Measurements from ENCODE around the gene CDK19. TPM values are rescaled to one million over a fixed set of nuclear protein-coding genes. Genes with fewer than 3 reads are reported as not detected.
"Not testable (repeated sequence)": the region's sequence is repeated elsewhere in the genome, so short reads cannot be mapped to it uniquely, and the experiment has no call there.

CDK19 gene
- total and polyA plus RNA-seq, 5 donors from 2014 or later = 1.4 to 16.5 (median 1.6) TPM

DNA sequence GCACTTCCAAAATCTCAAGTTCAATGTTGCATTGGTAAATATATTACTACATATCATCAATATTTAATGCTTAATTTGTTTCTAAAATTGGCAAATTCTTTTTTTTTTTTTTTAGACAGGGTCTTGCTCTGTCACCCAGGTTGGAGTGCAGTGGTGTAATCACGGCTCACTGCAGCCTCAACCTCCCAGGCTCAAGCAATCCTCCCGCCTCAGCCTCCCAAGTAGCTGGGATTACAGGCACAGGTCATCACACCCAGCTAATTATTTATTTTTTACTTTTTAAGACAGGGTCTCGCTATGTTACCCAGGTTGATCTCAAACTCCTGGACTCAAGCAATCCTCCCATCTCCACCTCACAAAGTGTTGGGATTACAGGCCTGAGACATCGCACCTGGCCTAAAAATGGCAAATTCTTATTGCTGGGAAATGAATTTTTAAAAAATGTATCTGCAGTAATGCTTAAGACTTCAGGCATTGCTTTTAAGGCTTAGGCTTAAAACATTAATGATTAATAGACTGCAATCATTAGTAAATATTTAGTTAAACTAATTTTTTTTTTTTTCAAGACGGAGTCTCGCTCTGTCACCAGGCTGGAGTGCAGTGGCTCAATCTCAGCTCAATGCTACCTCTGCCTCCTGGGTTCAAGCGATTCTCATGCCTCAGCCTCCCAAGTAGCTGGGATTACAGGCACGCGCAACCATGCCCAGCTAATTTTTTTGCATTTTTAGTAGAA lies 61.2 kb downstream of the CDK19 start:
- not testable (repeated sequence) for H3K27me3 Mint-ChIP-seq; H3K4me1 ChIP-seq (ENCODE audit: control insufficient read depth, insufficient read depth, low read length, poor library complexity, severe bottlenecking); H3K4me3 Mint-ChIP-seq; H3K27ac Mint-ChIP-seq; H3K36me3 ChIP-seq (ENCODE audit: control insufficient read depth, insufficient read depth, low read length); H3K9me3 ChIP-seq (ENCODE audit: control insufficient read depth in 2 of 2, low read length in 2 of 2); ATAC-seq (ENCODE audit: low read depth in 2 of 2); H3K27me3 ChIP-seq (ENCODE audit: control insufficient read depth, insufficient read depth, low read length); H3K4me3 ChIP-seq (ENCODE audit: low read depth, low read length); H3K9me3 Mint-ChIP-seq; H3K27ac ChIP-seq (ENCODE audit: insufficient read depth, low read length, poor library complexity, severe bottlenecking); DNase-seq
- Mint-ChIP-seq H3K36me3 (peaks cover 18% of the 10 kb centered on the region), H3K4me1 (peaks cover 6 to 18% (median 10%) of the 10 kb centered on the region in 4 donors)

DNA sequence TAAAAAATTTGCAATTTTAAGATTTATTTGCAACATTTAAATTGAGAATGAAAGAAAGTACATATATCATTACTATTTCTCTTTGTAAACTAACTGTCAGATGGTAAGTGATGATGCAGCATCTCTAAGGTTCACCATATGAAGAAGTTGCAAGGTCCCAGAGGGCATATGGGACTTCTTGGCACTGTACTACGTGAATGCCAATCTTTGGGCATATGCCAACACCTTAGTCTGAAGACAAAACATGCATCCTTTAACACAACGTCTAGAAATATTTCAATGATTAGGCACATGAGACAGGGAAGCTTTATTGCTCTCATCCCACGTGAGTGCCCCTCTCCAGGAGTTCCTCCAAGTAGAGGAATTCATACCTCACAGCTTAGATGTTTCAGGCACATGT lies 66.8 kb downstream of the CDK19 start:
- Mint-ChIP-seq H3K4me3 (no peak overlapping the region), H3K9me3 (no peaks in the 10 kb centered on the region), H3K27me3 (no peaks in the 10 kb centered on the region), H3K36me3 (peaks cover 10% of the 10 kb centered on the region), H3K4me1 (peaks cover 0 to 19% (median 3%) of the 10 kb centered on the region in 4 donors), H3K27ac (no peak overlapping the region)
- H3K36me3 ChIP-seq (ENCODE audit: control insufficient read depth, insufficient read depth, low read length) = peaks cover 6% of the 10 kb centered on the region
- H3K4me3 ChIP-seq (ENCODE audit: low read depth, low read length) = no peak overlapping the region
- ATAC-seq (ENCODE audit: low read depth in 2 of 2) (no peak), DNase-seq (no peak)
- H3K9me3 ChIP-seq (ENCODE audit: control insufficient read depth in 2 of 2, low read length in 2 of 2) = peaks cover 0 to 2% of the 10 kb centered on the region in 2 experiments
- no peaks in the 10 kb centered on the region for H3K4me1 ChIP-seq (ENCODE audit: control insufficient read depth, insufficient read depth, low read length, poor library complexity, severe bottlenecking)
- H3K27ac ChIP-seq (ENCODE audit: insufficient read depth, low read length, poor library complexity, severe bottlenecking) = no peak overlapping the region
- no peaks in the 10 kb centered on the region for H3K27me3 ChIP-seq (ENCODE audit: control insufficient read depth, insufficient read depth, low read length)

DNA sequence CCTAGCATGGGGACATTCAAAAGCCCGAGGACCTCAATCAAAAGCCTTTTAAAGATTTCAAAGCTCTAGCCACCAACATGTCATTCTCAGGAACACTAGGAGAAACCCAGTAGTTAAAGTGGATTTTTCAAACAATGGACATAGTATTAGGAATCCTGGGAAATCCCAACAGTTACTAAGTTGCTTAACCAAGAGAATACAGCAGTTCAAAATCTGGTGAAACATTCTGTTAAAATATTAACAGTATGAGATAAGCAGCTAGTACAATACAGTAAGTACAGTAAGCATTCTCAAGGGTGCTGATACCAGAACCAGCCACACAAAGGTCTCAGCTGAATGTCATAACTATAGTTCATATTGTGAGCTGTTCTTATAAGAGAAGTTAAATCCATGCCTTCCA lies 68.6 kb downstream of the CDK19 start:
- Mint-ChIP-seq H3K36me3 (peaks cover 18% of the 10 kb centered on the region), H3K4me3 (no peak overlapping the region)

DNA sequence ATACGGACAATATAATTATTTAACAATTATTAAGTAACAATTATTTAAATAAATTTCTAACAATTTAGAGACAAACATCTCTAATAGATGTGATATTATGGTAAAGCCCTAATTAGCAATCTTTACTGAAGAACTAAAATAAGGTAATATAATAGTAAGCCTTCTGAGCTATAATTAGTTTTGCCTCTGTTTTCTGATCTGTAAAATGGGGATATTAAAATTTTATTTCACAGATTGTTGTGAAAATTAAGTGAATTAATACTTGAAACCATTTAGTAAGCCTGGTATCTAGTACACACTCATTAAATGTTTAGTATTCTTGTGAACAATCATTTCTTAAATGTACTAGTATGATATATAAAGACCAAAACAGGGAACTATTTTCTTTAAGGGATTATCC lies 70.3 kb downstream of the CDK19 start:
- H3K9me3 Mint-ChIP-seq = peaks cover 6 to 25% (median 14%) of the 10 kb centered on the region in 7 donors
- Histone ChIP-seq H3K4me3 (ENCODE audit: low read depth, low read length) (no peak overlapping the region), H3K27me3 (ENCODE audit: control insufficient read depth, insufficient read depth, low read length) (no peaks in the 10 kb centered on the region), H3K27ac (ENCODE audit: insufficient read depth, low read length, poor library complexity, severe bottlenecking) (no peak overlapping the region), H3K36me3 (ENCODE audit: control insufficient read depth, insufficient read depth, low read length) (peaks cover 28% of the 10 kb centered on the region), H3K9me3 (ENCODE audit: control insufficient read depth in 2 of 2, low read length in 2 of 2) (peaks cover 16 to 31% of the 10 kb centered on the region in 2 experiments), H3K4me1 (ENCODE audit: control insufficient read depth, insufficient read depth, low read length, poor library complexity, severe bottlenecking) (no peaks in the 10 kb centered on the region)
- no peak for ATAC-seq (ENCODE audit: low read depth in 2 of 2)
- no peak overlapping the region for H3K4me3 Mint-ChIP-seq
- H3K36me3 Mint-ChIP-seq = peaks cover 25% of the 10 kb centered on the region
- no peak for DNase-seq
- H3K4me1 Mint-ChIP-seq = peaks cover 0 to 13% (median 3%) of the 10 kb centered on the region in 4 donors
- H3K27me3 Mint-ChIP-seq = no peaks in the 10 kb centered on the region
- H3K27ac Mint-ChIP-seq = no peak overlapping the region

More for the DNA sequence above, 68.6 kb downstream of the CDK19 start:
- Histone ChIP-seq H3K27me3 (ENCODE audit: control insufficient read depth, insufficient read depth, low read length) (no peaks in the 10 kb centered on the region), H3K27ac (ENCODE audit: insufficient read depth, low read length, poor library complexity, severe bottlenecking) (no peak overlapping the region), H3K4me1 (ENCODE audit: control insufficient read depth, insufficient read depth, low read length, poor library complexity, severe bottlenecking) (no peaks in the 10 kb centered on the region), H3K9me3 (ENCODE audit: control insufficient read depth in 2 of 2, low read length in 2 of 2) (peaks cover 7 to 20% of the 10 kb centered on the region in 2 experiments), H3K4me3 (ENCODE audit: low read depth, low read length) (no peak overlapping the region), H3K36me3 (ENCODE audit: control insufficient read depth, insufficient read depth, low read length) (peaks cover 20% of the 10 kb centered on the region)
- H3K4me1 Mint-ChIP-seq = peaks cover 0 to 14% (median 3%) of the 10 kb centered on the region in 4 donors
- no peaks in the 10 kb centered on the region for H3K27me3 Mint-ChIP-seq
- peak overlapping the region in 1 of 3 donors; percentile 11 for H3K27ac Mint-ChIP-seq
- no peak for DNase-seq
- peaks cover 0 to 16% (median 7%) of the 10 kb centered on the region in 7 donors for H3K9me3 Mint-ChIP-seq
- no peak for ATAC-seq (ENCODE audit: low read depth in 2 of 2)

DNA sequence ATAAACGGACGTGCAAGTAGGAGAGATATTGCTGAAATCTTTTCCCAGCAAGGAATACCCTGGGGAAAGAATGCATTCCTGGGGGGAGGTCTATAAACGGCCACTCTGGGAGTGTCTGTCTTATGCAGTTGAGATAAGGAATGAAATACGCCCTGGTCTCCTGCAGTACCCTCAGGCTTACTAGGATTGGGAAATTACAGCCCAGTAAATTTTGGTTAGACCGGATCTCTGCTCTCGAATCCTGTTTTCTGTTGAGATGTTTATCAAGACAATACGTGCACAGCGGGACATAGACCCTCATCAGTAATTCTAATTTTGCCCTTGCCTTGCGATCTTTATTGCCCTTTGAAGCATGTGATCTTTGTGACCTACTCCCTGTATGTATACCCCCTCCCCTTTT lies 72.7 kb downstream of the CDK19 start:
- not testable (repeated sequence) for ATAC-seq (ENCODE audit: low read depth in 2 of 2); H3K4me3 Mint-ChIP-seq; H3K27me3 ChIP-seq (ENCODE audit: control insufficient read depth, insufficient read depth, low read length); H3K27ac Mint-ChIP-seq; DNase-seq; H3K4me1 ChIP-seq (ENCODE audit: control insufficient read depth, insufficient read depth, low read length, poor library complexity, severe bottlenecking); H3K27ac ChIP-seq (ENCODE audit: insufficient read depth, low read length, poor library complexity, severe bottlenecking); H3K4me3 ChIP-seq (ENCODE audit: low read depth, low read length); H3K27me3 Mint-ChIP-seq
- peaks cover 0 to 12% (median 3%) of the 10 kb centered on the region in 4 donors for H3K4me1 Mint-ChIP-seq
- Histone ChIP-seq H3K9me3 (ENCODE audit: control insufficient read depth in 2 of 2, low read length in 2 of 2) (peaks cover 16 to 31% of the 10 kb centered on the region in 2 experiments), H3K36me3 (ENCODE audit: control insufficient read depth, insufficient read depth, low read length) (peaks cover 28% of the 10 kb centered on the region)
- H3K36me3 Mint-ChIP-seq = peaks cover 31% of the 10 kb centered on the region
- H3K9me3 Mint-ChIP-seq = peaks cover 6 to 25% (median 14%) of the 10 kb centered on the region in 7 donors

DNA sequence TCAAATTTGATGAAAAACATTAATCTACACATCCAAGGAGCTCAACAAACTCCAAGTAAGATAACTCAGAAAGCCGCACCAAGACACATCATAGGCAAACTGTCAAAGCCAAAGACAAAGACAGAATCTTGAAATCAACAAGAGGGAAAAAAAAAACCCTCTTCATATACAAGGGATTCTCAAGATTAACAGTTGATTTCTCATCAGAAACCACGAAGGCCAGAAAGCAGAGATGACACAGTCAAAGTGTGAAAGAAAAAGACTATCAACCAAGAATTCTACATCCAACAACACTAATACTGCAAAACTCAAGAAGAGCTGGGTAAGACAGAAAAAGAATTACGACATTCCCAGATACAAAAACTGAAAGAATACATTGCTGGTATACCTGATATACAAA lies 73.8 kb downstream of the CDK19 start:
- ATAC-seq (ENCODE audit: low read depth in 2 of 2) (no peak), DNase-seq (no peak)
- Mint-ChIP-seq H3K27me3 (no peaks in the 10 kb centered on the region), H3K9me3 (peaks cover 6 to 25% (median 14%) of the 10 kb centered on the region in 7 donors), H3K36me3 (peaks cover 36% of the 10 kb centered on the region), H3K4me1 (peaks cover 0 to 14% (median 3%) of the 10 kb centered on the region in 4 donors), H3K4me3 (no peak overlapping the region), H3K27ac (no peak overlapping the region)
- H3K4me3 ChIP-seq (ENCODE audit: low read depth, low read length) = no peak overlapping the region
- H3K27me3 ChIP-seq (ENCODE audit: control insufficient read depth, insufficient read depth, low read length) = no peaks in the 10 kb centered on the region
- peaks cover 28% of the 10 kb centered on the region for H3K36me3 ChIP-seq (ENCODE audit: control insufficient read depth, insufficient read depth, low read length)
- no peak overlapping the region for H3K27ac ChIP-seq (ENCODE audit: insufficient read depth, low read length, poor library complexity, severe bottlenecking)
- H3K4me1 ChIP-seq (ENCODE audit: control insufficient read depth, insufficient read depth, low read length, poor library complexity, severe bottlenecking) = no peaks in the 10 kb centered on the region
- H3K9me3 ChIP-seq (ENCODE audit: control insufficient read depth in 2 of 2, low read length in 2 of 2) = peaks cover 16 to 31% of the 10 kb centered on the region in 2 experiments

DNA sequence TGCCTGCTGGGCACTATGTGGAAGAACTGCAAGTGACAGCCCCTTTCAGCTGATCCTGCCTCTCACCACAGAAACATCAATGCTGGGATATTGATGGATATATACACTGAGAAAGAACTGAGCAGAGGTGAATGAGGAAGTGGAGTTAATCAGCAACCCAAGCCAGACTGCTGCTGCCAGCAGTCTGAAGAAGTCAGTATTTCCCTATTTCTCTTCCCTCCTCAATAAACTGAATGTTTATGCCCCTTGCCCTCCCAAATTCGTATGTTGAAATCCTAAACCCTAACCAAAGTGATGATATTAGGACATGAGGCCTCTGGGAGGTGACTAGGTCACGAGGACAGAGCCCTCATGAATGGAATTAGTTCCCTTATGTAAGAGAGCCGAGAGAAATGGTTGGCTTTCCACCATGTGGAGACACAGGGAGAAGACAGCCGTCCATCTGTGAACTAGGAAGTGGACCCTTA lies 76.3 kb downstream of the CDK19 start:
- Mint-ChIP-seq H3K9me3 (peaks cover 6 to 25% (median 14%) of the 10 kb centered on the region in 7 donors), H3K27me3 (no peaks in the 10 kb centered on the region), H3K27ac (no peak overlapping the region), H3K4me3 (no peak overlapping the region), H3K36me3 (peaks cover 43% of the 10 kb centered on the region), H3K4me1 (peaks cover 0 to 11% (median 3%) of the 10 kb centered on the region in 4 donors)
- no peak for ATAC-seq (ENCODE audit: low read depth in 2 of 2)
- Histone ChIP-seq H3K9me3 (ENCODE audit: control insufficient read depth in 2 of 2, low read length in 2 of 2) (peaks cover 16 to 31% of the 10 kb centered on the region in 2 experiments), H3K4me3 (ENCODE audit: low read depth, low read length) (no peak overlapping the region), H3K27ac (ENCODE audit: insufficient read depth, low read length, poor library complexity, severe bottlenecking) (no peak overlapping the region), H3K27me3 (ENCODE audit: control insufficient read depth, insufficient read depth, low read length) (no peaks in the 10 kb centered on the region), H3K36me3 (ENCODE audit: control insufficient read depth, insufficient read depth, low read length) (peaks cover 32% of the 10 kb centered on the region), H3K4me1 (ENCODE audit: control insufficient read depth, insufficient read depth, low read length, poor library complexity, severe bottlenecking) (no peaks in the 10 kb centered on the region)
- no peak for DNase-seq
